SH-SY5Y (cell line): ENCODE results near the gene LRRC70.

Source experiments
- GATA2 ChIP-seq: IDR thresholded peaks from 2 replicates; pipeline ENCODE4 v1.6.1; 2011; ENCODE audit warnings: mild to moderate bottlenecking, low read depth, low read length
- GATA3 ChIP-seq: IDR thresholded peaks from 2 replicates; pipeline ENCODE4 v1.6.1; 2011; ENCODE audit warnings: low read depth, mild to moderate bottlenecking, low read length, moderate library complexity

GRCh38 chr5:62626534-62626933, 47.9 kb downstream of the LRRC70 start:
- TF ChIP-seq GATA2, result no peak
- TF ChIP-seq GATA3, result no peak
